Testis (tissue), 5 donors: ENCODE data around the gene GFI1. TPM values are rescaled to one million over a fixed set of nuclear protein-coding genes. Genes with fewer than 3 reads are reported as not detected.
"Not testable (repeated sequence)": the region's sequence is repeated elsewhere in the genome, so short reads cannot be mapped to it uniquely, and the experiment has no call there.

Experiments used
- DNase-seq: peaks from one replicate; pipeline ENCODE4 v3.0.0-alpha.2; 2019
- H3K27ac ChIP-seq, 2 donors: fragments of 200-600 bp; sonication (generic); one replicate each; pipeline ENCODE4 v1.5.1; 2019
- H3K27me3 ChIP-seq: fragments of 200-600 bp; sonication (generic); one replicate; pipeline ENCODE4 v1.5.1; 2019
- H3K36me3 ChIP-seq: fragments of 200-600 bp; sonication (generic); one replicate; pipeline ENCODE4 v1.5.1; 2017; ENCODE audit warnings: low read depth; ENCODE audit errors: missing control alignments
- H3K4me1 ChIP-seq: fragments of 200-600 bp; sonication (generic); one replicate; pipeline ENCODE4 v1.5.1; 2019
- H3K4me3 ChIP-seq, 2 donors: fragments of 200-600 bp; sonication (generic); one replicate each; pipeline ENCODE4 v1.5.1; 2017 to 2019
- H3K9me3 ChIP-seq: fragments of 200-600 bp; sonication (generic); one replicate; pipeline ENCODE4 v1.5.1; 2017
- CTCF ChIP-seq, 3 experiments: fragments of 450-650 bp in 2 of 3; fragments of 200-600 bp in 1 of 3; sonication (generic) in 1 of 3; IDR thresholded peaks; one replicate each; pipeline ENCODE4 v1.5.1; 2016 to 2019; ENCODE audit warnings: antibody characterized with exemption in 3 of 3, mild to moderate bottlenecking in 2 of 3, moderate library complexity in 1 of 3
- POLR2A ChIP-seq: fragments of 450-650 bp; IDR thresholded peaks from one replicate; pipeline ENCODE4 v1.6.1; 2017; ENCODE audit warnings: antibody characterized with exemption, mild to moderate bottlenecking, moderate library complexity
- WGBS, 2 donors: methylation state at CpG; one replicate each; pipeline ENCODE4 v1.1.5; 2018; 5-methylcytosine and 5-hydroxymethylcytosine counted together
- intact Hi-C: fragments of 100-400 bp; cut with DNase I; formaldehyde crosslinking; loops from one replicate; pipeline ENCODE4 v1.15.1; 2023; ENCODE audit warnings: low total_unique reads
- long read RNA-seq, 2 donors: transcript quantifications; one replicate each; lab custom pipeline, GENCODE V29; 2026
- polyA plus RNA-seq: library from polyadenylated mRNA; stranded (reverse); fragments of 350-450 nt; fragmentation: Illumina TruSeq; extraction: RNeasy Lipid Tissue Mini Kit (QIAGEN cat#74804); gene quantifications from one replicate; pipeline ENCODE4 v1.2.3, GENCODE V29; 2014; ENCODE audit warnings: low read depth, low replicate concordance; ENCODE audit not compliant: insufficient read depth
- total RNA-seq, 2 donors: library from RNA; depleted of rRNA; stranded (reverse); fragments of >200 nt; gene quantifications; one replicate each; pipeline ENCODE4 v1.2.3, GENCODE V29; 2016

The GFI1 gene
- total RNA-seq (1 to 10 TPM; 3.1 to 4.0 TPM), polyA plus RNA-seq (1.3 TPM)
- long read RNA-seq, donor 1 = 0 reads
- long read RNA-seq, donor 2 = 0 reads

GRCh38 chr1:92486251-92487077 lies at the start of gene GFI1:
TSS of gene GFI1 (minus strand) at chr1:92486925. CDS start at chr1:92483487, 3,438 bp downstream.
- H3K27me3 ChIP-seq = no peaks in the 10 kb centered on the region
- WGBS, 2 donors = 5% methylated on average over 48 to 77 of the region's 77 CpGs

GRCh38 chr1:92532371-92532770 lies 45.6 kb upstream of the GFI1 start:
- 97 to 99% methylated on average over 4 of the region's 4 CpGs for WGBS, 2 donors
- H3K27ac ChIP-seq, intact Hi-C loops, DNase-seq, H3K4me3 ChIP-seq, H3K27me3 ChIP-seq, H3K36me3 ChIP-seq, H3K9me3 ChIP-seq, H3K4me1 ChIP-seq: not testable (repeated sequence)

More at GRCh38 chr1:92486251-92487077, at the start of gene GFI1:
- TF ChIP-seq CTCF (IDR thresholded peaks at IDR 0.05) (no peak), POLR2A (no peak)
- Histone ChIP-seq H3K4me1 (peaks cover 32% of the 10 kb centered on the region), H3K4me3 (peak within 1 kb of the TSS; percentile 43 to 54), H3K9me3 (no peaks in the 10 kb centered on the region), H3K36me3 (no peaks in the 10 kb centered on the region), H3K27ac (no peak within 1 kb of the TSS)
- intact Hi-C loops = no loop called here
- DNase-seq = peak; percentile 23

GRCh38 chr1:92531939-92532338 lies 45.2 kb upstream of the GFI1 start:
- H3K4me3 ChIP-seq, DNase-seq, H3K36me3 ChIP-seq, H3K9me3 ChIP-seq, H3K27ac ChIP-seq, H3K27me3 ChIP-seq, intact Hi-C loops, H3K4me1 ChIP-seq: not testable (repeated sequence)
- WGBS, 2 donors = 85 to 94% methylated on average over 3 of the region's 3 CpGs

DNA sequence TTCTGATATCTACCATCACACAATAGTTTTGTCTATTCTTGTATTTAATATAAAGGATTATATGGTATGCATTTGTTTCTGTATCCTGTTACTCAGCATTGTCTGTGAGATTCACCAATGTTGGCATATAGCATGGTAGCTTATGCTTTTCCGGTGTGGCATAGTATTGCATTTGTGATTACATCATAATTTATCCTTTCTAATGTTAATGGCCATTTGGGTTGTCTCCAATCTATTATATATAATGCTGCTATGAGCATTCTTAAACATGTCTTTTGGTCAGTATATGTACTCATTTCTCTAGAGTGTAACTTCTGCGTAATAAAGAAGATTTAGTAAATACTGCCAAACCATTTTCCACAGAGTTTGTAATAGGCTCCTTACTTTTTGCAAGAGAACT lies 40.9 kb upstream of the GFI1 start:
- 96 to 100% methylated on average over 2 of the region's 2 CpGs for WGBS, 2 donors
- Histone ChIP-seq H3K36me3 (no peaks in the 10 kb centered on the region), H3K27me3 (no peaks in the 10 kb centered on the region), H3K4me3 (no peak overlapping the region), H3K9me3 (no peaks in the 10 kb centered on the region), H3K4me1 (no peaks in the 10 kb centered on the region), H3K27ac (no peak overlapping the region)
- no peak for DNase-seq
- TF ChIP-seq CTCF (IDR thresholded peaks at IDR 0.05) (no peak), POLR2A (no peak)
- intact Hi-C loops = no loop called here

DNA sequence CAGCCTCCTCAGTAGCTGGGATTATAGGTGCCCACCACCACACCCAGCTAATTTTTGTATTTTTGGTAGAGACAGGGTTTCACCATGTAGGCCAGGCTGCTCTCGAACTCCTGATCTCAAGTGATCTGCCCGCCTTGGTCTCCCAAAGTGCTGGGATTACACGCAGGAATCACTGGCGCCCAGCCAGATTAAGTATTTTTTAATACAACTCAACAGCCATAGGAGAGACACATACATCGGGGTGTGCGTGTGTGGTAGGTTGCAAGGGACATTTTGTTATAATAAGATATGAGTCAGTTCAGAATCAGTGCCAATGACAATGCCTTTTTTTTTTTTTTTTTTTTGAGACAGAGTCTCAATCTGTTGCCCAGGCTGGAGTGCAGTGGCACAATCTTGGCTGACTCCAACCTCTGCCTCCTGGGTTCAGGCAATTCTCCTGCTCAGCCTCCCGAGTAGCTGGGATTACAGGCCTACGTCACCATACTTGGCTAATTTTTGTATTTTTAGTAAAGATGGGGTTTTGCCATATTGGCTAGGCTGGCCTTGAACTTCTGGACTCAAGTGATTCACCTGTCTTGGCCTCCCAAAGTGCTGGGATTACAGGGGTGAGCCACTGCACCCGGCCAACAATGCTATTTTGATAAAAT lies 38.3 kb upstream of the GFI1 start:
- WGBS, 2 donors = 90 to 96% methylated on average over 9 of the region's 9 CpGs
- DNase-seq, H3K4me1 ChIP-seq, H3K4me3 ChIP-seq, H3K27ac ChIP-seq, H3K27me3 ChIP-seq, H3K9me3 ChIP-seq, H3K36me3 ChIP-seq, intact Hi-C loops: not testable (repeated sequence)

- TF ChIP-seq CTCF (IDR thresholded peaks at IDR 0.05) = no peak
- Histone ChIP-seq H3K9me3 (no peaks in the 10 kb centered on the region), H3K27me3 (no peaks in the 10 kb centered on the region), H3K27ac (no peak overlapping the region), H3K36me3 (no peaks in the 10 kb centered on the region), H3K4me3 (no peak overlapping the region), H3K4me1 (no peaks in the 10 kb centered on the region)
- 68 to 72% methylated on average over 2 of the region's 2 CpGs for WGBS, 2 donors
- DNase-seq = no peak
- intact Hi-C loops = no loop called here
Observed at GRCh38 chr1:92519043-92519442, 32.3 kb upstream of the GFI1 start.
